ENCODE data around the gene FNDC11.
"Not testable (repeated sequence)": the region's sequence is repeated elsewhere in the genome, so short reads cannot be mapped to it uniquely, and the experiment has no call there.

FNDC11 gene

GRCh38 chr20:63568170-63568981 is 14.4 kb downstream of the FNDC11 start:
- DNase-seq = no peak

- DNase-seq = no peak
Observed at GRCh38 chr20:63568986-63569949, 15.3 kb downstream of the FNDC11 start.

GRCh38 chr20:63570281-63571086 is 16.5 kb downstream of the FNDC11 start:
- DNase-seq = no peak

GRCh38 chr20:63571087-63571478 is 17.1 kb downstream of the FNDC11 start:
- not testable (repeated sequence) for DNase-seq

- DNase-seq = no peak
Observed at GRCh38 chr20:63572071-63572787, 18.3 kb downstream of the FNDC11 start.

GRCh38 chr20:63572788-63573646 is 19.1 kb downstream of the FNDC11 start:
- DNase-seq = no peak

GRCh38 chr20:63573647-63574131 is 19.7 kb downstream of the FNDC11 start:
- no peak for DNase-seq

GRCh38 chr20:63574156-63574828 is 20.3 kb downstream of the FNDC11 start, which contains the start of gene HELZ2:
Gene HELZ2, minus strand, starts transcription at chr20:63574239. Its CDS starts 1,854 bp downstream, at chr20:63572385.
- DNase-seq = no peak

GRCh38 chr20:63574829-63575743 is 21.1 kb downstream of the FNDC11 start:
- DNase-seq = no peak

- DNase-seq = no peak
Observed at GRCh38 chr20:63576311-63576710, 22.4 kb downstream of the FNDC11 start.

GRCh38 chr20:63577317-63577894 is 23.4 kb downstream of the FNDC11 start:
- no peak for DNase-seq

GRCh38 chr20:63578224-63579016 is 24.5 kb downstream of the FNDC11 start:
- no peak for DNase-seq

- DNase-seq = no peak
Observed at GRCh38 chr20:63579017-63579694, 25.2 kb downstream of the FNDC11 start.

- DNase-seq = no peak
Observed at GRCh38 chr20:63580796-63581461, 27.0 kb downstream of the FNDC11 start.

GRCh38 chr20:63582382-63583063 is 28.6 kb downstream of the FNDC11 start:
- no peak for DNase-seq

All from NCI-H510A (cell line).